Activated naive CD4-positive, alpha-beta T cell treated with anti-CD3 and anti-CD28 coated beads, Interleukin-2, amount 50 U/mL, for 16 hours (primary cell): ENCODE results near the gene P2RY14.
"Not testable (repeated sequence)": the region's sequence is repeated elsewhere in the genome, so short reads cannot be mapped to it uniquely, and the experiment has no call there.

Experiments
- DNase-seq: peaks from one replicate; pipeline ENCODE4 v3.0.0-alpha.2; 2020

P2RY14 gene

DNA sequence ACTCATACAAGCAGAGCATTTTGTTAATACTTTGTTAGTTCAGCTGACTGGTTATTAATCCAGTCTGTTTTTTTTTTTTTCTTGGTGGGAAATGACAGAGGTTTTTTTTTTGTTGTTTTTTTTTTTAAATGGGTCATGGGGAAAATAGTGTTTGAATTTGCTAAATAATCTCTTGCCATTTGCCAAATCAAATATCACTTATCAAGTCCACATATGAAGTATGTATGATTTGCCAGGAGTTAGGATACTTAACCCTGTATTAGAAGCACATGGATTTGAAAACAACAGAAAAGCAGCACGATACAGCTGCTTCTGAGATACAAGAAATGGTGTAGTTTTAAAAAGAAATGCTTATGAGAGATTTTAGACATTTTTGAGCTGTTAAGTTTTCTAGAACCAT lies 21.6 kb downstream of the P2RY14 start:
- DNase-seq = no peak

GRCh38 chr3:151248772-151249337 lies 29.5 kb downstream of the P2RY14 start:
- no peak for DNase-seq

GRCh38 chr3:151242006-151242405 lies 36.3 kb downstream of the P2RY14 start:
- not testable (repeated sequence) for DNase-seq

DNA sequence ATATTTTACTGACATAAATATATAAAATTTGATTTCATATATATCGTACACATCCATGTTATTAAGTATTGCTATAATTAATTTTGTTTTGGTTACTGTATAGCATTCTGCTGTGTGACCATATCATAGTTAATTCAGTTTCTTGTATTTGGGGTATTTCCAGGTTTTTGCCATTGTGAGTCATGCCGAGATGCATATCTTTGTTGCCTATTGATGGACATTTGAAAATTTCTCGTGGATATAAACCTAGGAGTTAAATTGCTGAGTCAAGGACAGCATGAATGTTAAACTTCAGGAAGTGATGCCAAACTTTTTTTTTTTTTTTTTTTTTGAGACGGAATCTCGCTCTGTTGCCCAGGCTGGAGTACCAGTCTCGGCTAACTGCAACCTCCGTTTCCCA lies 41.6 kb downstream of the P2RY14 start:
- DNase-seq = no peak

DNA sequence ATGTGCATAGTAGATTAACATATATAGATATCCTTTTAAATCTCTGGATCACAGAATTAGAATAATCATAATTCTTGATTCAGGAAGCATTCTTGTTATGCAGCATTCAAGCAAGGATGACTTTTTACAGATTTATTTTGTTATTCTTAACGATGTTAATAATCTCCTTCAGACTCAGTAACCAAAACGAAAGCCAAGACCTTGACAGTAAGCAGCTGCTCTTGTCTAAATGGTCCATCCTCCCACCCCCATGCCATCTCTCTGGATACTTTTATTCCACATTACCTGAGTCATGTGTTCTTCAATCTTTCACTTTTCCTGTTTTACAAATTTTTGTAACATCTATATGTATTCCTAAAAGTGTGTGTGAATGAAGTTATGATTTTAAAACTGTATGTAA lies 42.0 kb downstream of the P2RY14 start:
- DNase-seq = no peak

- no peak for DNase-seq
These were observed 43.5 kb downstream of the P2RY14 start for GRCh38 chr3:151234825-151235224.

DNA sequence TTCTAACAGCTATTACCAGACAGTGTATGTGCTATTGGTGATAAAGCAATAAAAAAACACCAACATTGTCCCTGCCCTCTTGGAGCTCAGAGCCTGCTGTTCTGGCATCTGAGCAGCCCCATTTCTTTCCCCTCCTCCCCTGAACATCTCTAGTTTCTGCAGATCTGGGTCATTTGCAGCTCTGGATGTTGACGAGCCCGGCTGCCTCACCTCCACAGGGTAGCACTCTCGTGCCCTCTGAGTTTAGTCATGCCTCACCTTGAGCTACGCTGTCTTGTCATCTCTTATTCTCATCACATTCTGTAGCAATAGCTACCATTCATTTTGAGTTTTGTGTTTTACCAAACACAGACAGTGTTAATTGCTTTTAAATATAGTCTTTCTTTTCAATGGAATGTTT lies 45.4 kb downstream of the P2RY14 start:
- no peak for DNase-seq

- DNase-seq = not testable (repeated sequence)
These were observed 45.9 kb downstream of the P2RY14 start for GRCh38 chr3:151232403-151232802.

DNA sequence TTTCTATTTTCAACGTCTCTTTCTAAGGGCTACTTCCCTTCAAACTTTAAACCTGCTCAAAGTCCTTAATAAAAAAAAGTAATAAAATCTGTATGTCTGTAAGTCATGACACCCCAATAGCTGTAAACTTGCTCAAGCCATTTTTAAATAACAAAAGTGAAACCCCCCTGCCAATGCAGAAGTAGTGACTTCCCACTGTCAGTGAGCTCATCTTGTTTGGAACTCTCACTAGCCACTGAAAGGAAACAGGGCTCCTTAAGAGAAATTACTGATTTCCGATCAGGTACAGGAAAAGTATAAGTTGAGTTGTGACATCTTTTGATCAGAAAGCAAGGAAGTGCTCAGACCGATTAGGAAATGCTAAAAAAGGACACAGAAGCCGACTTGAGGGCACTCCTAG lies 47.7 kb downstream of the P2RY14 start:
- no peak for DNase-seq

DNA sequence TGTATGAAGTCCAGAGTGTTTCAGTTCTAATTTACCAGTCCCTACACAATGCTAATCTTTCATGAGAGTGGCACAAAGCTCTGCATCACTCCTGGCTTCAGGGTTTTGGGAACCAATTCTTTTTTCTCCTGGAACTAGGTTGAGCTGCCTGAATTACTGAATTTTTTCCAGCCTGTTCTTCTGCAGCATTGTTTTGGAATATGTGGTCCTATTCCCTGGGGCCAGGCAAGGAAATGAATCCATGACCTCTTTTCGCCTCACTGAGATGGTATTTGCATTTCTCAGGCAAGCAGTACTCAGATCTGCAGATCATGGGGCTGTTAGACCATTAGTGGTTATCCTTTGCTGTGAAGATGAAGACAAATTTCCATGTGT lies 49.7 kb downstream of the P2RY14 start:
- no peak for DNase-seq

GRCh38 chr3:151227807-151228665 lies 50.3 kb downstream of the P2RY14 start:
- peak; percentile 77 for DNase-seq

GRCh38 chr3:151227266-151227806 lies 51.0 kb downstream of the P2RY14 start:
- DNase-seq = no peak

GRCh38 chr3:151226825-151227224 lies 51.5 kb downstream of the P2RY14 start:
- no peak for DNase-seq

- DNase-seq = no peak
These were observed 52.2 kb downstream of the P2RY14 start for GRCh38 chr3:151226088-151226563.

DNA sequence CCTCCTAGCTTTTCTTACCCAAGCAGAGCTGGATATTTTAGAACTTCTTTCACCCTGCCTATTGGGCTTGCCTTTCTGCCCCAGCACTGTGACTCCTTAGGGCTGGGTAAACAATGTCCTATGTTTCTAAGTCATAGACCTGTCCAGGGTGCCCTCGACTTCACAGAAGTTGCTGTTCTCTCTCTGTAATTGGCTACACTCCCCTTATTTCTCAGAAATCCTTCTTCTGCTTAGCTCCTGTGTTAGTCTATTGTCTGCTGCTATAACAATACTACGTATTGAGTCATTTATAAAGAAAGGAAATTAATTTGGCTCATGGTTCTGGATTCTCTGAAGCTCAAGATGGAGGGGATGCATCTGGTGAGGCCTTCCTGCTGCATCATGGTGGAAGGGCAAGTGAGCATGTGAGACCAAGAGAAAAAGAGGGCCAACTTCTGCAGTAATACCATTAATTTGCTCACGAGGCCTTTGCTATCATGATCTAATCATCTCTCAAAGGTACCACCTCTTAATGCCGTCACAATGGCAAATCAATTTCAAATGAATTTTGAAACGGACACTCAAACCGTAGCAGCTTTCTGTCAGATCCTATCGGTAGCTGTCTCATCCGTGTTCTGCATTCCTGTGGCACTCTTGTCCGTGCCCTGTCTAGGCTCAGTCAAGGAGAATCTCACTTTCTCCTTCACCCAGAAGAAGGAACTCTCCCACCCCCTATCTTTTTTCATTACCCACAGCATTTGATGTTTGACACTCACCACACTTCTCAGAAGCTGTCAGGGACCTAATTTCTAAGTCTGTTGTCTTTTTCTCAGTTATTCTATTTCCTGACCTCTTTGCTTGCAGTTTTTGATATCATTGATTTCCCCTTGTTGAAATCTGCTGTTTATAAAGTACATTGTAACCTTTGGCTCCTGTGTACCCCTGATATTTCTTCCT lies 53.0 kb downstream of the P2RY14 start:
- DNase-seq = no peak

- no peak for DNase-seq
These were observed 54.0 kb downstream of the P2RY14 start for GRCh38 chr3:151224268-151224866.

GRCh38 chr3:151219056-151219455 lies 59.3 kb downstream of the P2RY14 start:
- no peak for DNase-seq

- no peak for DNase-seq
These were observed 60.2 kb downstream of the P2RY14 start for GRCh38 chr3:151218136-151218535.

GRCh38 chr3:151216641-151217607 lies 61.4 kb downstream of the P2RY14 start:
- no peak for DNase-seq

GRCh38 chr3:151214459-151214858 lies 63.9 kb downstream of the P2RY14 start:
- no peak for DNase-seq

GRCh38 chr3:151213881-151214280 lies 64.5 kb downstream of the P2RY14 start:
- no peak for DNase-seq
